ENCODE results near the gene MYMK.
A peak's percentile ranks its signal among the peaks of the same experiment; 100 is the strongest.

Gene MYMK

DNA sequence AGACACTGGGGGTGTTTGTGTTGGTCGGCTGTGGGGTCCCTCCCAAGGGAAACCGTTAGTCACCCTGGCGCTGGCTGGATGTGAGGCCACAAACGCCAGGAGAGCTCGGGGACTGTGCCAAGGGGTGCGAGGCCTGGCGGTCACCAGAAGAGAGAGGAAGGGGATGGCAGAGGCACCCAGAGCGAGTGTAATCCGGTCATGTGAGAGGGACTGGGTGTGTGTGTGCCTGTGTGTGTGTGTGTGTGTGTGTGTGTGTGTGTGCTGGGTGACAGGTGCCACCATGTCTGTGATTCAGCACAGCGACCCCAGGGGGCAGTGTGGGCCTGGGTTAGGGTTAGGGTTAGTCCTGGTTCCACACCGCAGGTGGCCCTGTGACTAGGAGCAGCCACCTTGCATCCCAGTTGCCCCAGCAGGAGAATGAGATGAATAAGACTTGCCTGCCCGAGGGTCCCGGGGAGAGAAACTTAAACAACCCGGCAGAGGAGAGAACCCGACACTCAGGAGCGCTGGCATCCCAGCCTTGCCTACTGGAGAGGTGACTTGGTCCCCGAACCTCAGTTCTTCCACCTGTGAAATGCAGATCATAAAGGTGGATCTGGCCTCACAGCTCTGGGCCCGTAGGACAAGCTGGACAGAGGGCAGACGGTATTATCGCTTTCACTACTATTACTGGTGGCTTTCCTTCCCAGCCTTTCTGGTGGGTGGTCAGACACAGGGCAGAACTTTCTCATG, 8.3 kb upstream of the MYMK start:
- Mint-ChIP-seq H3K27ac (no peak overlapping the region), H3K9me3 (no peaks in the 10 kb centered on the region), H3K4me3 (no peak overlapping the region), H3K36me3 (no peaks in the 10 kb centered on the region), H3K4me1 (peaks cover 6% of the 10 kb centered on the region)
- ATAC-seq: peak; percentile 40
- DNase-seq (ENCODE audit: low spot score in 2 of 2): peak; percentile 38 to 71

DNA sequence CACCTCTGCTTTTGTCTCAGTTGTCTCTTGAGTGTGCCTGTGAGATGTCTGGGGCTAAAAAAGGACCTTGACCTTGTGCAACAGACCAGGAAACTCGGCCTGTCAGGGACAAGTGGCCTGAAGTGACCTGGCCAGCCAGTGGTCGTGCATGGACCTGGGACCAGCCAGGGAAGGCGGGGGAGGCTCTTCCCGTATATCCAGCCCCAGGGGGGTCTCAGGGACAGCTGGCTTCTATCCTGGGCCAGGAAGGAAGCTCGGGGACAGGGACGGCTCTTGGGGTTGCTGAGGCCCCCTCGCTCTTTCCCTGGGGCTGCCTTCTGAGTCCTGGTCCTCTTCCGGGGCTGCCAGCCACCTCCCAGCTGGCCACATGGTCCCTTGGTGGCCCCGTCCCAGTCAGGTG, 6.5 kb upstream of the MYMK start:
- Mint-ChIP-seq H3K9me3 (no peaks in the 10 kb centered on the region), H3K4me1 (peaks cover 6% of the 10 kb centered on the region), H3K36me3 (no peaks in the 10 kb centered on the region), H3K27ac (no peak overlapping the region), H3K4me3 (no peak overlapping the region)
- no peak for DNase-seq (ENCODE audit: low spot score in 2 of 2)
- no peak for ATAC-seq

DNA sequence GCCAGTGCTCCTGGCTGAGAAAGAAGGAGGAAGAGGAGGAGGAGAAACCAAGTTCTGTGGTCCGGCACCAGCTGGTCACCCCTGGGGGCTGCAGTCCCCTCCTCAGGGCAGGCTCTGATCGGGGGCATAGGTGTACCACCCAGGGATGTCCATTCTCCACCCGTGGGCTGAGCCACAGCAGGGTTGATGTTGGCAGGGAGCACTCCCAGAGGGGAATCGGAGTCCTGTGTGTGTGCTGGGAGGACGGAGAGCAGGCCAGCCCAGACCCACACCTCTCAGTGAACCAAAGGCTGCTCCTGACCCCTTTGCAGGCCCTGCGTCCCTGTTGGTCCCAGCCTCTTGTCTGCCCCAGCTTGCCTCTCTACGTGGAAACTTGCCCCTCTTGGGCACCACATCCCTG, 5.1 kb upstream of the MYMK start:
- H3K4me1 Mint-ChIP-seq: peaks cover 6% of the 10 kb centered on the region
- H3K36me3 Mint-ChIP-seq: no peaks in the 10 kb centered on the region
- DNase-seq (ENCODE audit: low spot score in 2 of 2) (no peak), ATAC-seq (no peak)
- H3K27ac Mint-ChIP-seq: no peak overlapping the region
- no peaks in the 10 kb centered on the region for H3K9me3 Mint-ChIP-seq
- no peak overlapping the region for H3K4me3 Mint-ChIP-seq

DNA sequence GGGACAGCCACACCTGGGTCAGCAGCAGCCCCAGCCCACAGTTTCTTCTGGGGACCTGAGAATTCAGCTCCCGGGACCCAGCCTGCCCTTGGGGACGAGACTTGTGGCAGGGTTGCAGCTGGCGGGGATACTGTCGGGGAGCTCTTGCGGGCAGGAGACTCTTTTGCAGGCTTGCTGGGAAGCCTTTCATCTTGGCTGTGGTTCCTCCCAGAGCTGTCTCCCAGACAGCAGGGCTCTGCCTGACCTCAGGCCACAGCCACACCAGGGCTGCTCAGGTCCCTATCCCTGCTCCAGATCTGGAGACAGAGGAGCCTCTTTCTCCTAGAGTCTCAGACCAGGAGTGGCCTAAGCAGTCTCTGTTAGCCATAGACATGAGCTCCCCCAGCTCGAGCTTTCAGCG, 4.7 kb upstream of the MYMK start:
- Mint-ChIP-seq H3K36me3 (no peaks in the 10 kb centered on the region), H3K27ac (no peak overlapping the region), H3K4me1 (peaks cover 6% of the 10 kb centered on the region), H3K9me3 (no peaks in the 10 kb centered on the region), H3K4me3 (no peak overlapping the region)
- DNase-seq (ENCODE audit: low spot score in 2 of 2): no peak
- ATAC-seq: no peak

DNA sequence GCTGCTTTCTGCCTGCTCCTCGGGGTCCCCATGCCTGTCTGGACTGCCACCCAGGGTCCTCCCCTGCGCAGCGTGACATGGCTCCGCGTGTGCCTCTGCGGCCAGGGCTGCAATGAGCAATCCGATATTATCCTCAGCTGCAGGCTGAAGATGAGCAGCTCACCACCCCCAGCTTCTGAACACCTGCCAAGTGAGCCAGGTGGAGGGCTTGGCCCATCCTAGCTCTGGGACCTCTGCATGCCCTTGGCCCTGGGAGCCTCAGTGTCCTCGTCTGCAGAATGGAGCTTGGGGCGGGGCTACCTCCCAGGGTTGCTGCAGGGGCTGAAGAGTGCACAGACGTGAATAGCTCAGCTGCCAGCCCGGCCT, 4.1 kb upstream of the MYMK start:
- ATAC-seq: no peak
- Mint-ChIP-seq H3K9me3 (no peaks in the 10 kb centered on the region), H3K27ac (no peak overlapping the region), H3K36me3 (no peaks in the 10 kb centered on the region), H3K4me3 (no peak overlapping the region), H3K4me1 (peaks cover 6% of the 10 kb centered on the region)
- DNase-seq (ENCODE audit: low spot score in 2 of 2): no peak

DNA sequence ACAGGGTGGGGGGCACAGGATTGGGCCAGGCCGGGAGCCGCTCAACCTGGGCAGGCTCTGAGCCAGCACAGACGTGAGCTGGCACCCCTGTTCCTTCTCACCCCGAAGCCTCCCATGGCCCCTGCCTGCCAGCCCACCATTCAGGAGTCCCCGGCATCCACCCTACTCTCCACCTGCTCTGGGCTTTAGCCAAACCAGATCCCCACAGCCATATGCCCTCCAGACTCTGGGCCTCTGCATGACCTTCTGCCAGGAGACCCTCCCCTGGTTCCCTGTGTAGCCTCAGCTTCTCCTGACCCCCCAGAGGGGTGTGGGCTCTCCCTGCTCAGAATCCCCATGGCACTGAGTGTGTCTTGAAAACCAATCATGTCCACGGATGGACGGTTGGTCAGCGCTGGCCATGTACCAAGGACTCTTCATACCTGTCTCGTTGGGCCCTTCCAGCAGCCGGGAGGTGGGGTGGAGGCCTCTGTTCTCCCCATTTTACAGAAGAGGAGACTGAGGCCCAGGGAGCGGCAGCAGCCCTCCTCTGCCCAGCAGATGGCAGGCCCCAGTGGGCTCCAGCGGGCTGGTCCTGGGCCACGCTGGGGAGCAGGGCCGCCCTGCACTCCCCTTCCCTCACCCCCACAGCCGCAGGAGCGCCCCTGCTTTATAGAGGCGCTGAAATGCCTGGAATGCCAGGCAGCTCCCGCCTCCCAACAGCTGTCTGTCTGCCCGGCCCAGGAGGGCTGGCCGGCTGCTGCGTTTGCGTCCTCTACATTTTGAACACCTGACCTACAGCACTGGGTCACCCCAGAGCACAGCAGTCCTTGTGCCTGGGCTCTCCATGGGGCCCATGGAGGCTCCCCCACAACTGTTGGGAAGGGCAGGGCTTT, 3.5 kb upstream of the MYMK start:
- no peak overlapping the region for H3K4me3 Mint-ChIP-seq
- H3K4me1 Mint-ChIP-seq: peaks cover 6% of the 10 kb centered on the region
- DNase-seq (ENCODE audit: low spot score in 2 of 2) (no peak), ATAC-seq (no peak)
- no peak overlapping the region for H3K27ac Mint-ChIP-seq
- no peaks in the 10 kb centered on the region for H3K36me3 Mint-ChIP-seq
- H3K9me3 Mint-ChIP-seq: no peaks in the 10 kb centered on the region

DNA sequence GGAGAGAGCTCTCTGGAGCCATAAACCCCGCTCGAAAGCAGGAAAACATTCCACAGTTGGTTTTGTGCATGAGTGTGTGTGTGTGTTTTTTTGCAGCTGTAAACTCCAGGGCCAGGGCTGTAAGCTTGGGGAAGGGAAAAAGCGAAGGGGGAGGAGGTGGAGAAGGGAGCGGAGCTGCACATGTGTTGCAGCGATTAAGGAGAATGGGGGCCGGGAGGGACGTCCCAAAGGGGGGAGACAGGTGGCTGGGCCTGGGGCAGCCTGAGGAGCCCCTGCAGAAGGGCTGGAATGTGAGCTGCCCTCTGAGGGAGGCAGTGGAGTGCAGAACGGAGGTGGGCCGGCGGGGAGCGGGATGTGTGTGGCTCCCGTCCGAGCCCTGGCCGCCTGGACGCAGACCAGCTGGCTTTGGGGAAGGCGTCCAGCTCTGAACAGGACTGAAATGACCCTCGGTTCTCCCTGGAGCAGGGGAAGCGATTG, 2.7 kb upstream of the MYMK start:
- no peak for ATAC-seq
- DNase-seq (ENCODE audit: low spot score in 2 of 2): no peak
- Mint-ChIP-seq H3K36me3 (no peaks in the 10 kb centered on the region), H3K27ac (no peak overlapping the region), H3K4me3 (no peak overlapping the region), H3K4me1 (no peaks in the 10 kb centered on the region), H3K9me3 (no peaks in the 10 kb centered on the region)

DNA sequence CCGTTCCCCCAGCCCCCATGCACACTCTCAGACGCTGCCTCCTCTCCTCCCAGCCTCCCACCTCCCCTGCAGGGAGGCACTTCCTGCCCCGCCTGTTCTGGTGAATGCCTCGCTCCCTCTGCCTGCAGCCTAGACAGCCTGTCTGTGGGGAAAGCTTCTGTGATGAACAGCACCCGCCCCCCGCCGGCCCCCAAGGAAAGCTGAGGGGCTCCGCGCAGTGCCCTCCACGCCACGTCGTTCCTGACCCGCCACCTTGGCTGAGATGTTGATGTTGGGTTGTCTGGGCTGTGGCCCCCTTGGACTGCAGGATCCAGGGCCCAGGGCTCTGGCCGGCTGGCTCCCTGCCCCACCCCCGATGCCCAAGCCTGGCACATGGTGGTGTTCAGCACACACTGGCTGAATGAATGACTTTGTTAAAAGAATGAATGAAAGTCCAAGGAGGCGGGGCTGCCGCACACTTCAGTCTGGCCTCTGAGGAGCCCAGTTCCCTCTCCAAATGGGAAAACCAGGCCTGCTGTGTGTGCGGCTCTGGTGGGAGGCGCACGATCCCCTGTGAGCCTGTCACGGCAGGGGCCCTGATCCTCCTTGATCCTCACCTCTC, 2.1 kb upstream of the MYMK start:
- no peak for ATAC-seq
- Mint-ChIP-seq H3K36me3 (no peaks in the 10 kb centered on the region), H3K9me3 (no peaks in the 10 kb centered on the region), H3K27ac (no peak overlapping the region), H3K4me1 (no peaks in the 10 kb centered on the region), H3K4me3 (no peak overlapping the region)
- no peak for DNase-seq (ENCODE audit: low spot score in 2 of 2)

DNA sequence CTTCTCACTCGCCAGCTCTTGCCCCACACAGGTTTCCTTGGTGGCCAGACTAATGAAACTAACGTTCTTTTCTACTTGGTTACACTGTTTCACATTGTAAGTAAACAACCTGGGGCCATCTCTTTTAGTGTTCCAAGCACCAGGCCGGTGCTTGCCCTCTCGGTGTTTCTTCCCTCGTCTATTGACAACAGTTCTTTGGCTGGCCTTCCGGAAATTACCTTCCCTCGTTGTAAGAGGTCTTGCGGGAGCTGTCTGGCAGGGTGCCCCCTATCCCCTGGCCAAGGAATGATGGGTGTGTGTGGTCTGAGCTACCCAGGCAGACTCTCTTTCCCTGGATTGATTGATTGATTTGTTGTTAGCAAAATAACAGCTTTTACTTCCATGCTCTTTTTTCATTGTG, 918 bp upstream of the MYMK start:
- ATAC-seq (no peak), DNase-seq (ENCODE audit: low spot score in 2 of 2) (no peak)
- no peak overlapping the region for H3K4me3 Mint-ChIP-seq
- no peaks in the 10 kb centered on the region for H3K36me3 Mint-ChIP-seq
- no peak overlapping the region for H3K27ac Mint-ChIP-seq
- H3K9me3 Mint-ChIP-seq: no peaks in the 10 kb centered on the region
- no peaks in the 10 kb centered on the region for H3K4me1 Mint-ChIP-seq

DNA sequence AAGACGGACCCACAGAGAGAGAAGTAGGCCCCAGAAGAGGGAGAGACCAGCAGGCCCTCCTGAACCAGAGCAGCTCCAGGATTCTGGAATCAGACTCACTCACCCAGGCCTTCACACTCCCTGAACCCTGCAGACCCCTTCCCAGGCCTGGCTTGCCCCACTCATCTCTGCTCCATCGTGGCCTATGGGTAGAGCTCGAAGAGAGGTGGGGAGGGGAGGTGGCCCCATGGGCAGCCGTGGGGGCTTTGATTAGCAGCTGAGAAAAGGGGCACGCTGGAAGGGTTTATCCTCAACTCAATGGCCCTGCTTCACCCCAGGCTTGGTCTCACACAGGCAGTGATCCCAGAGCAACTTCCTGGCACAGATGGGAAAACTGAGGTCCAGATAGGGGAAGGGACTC, 613 bp downstream of the MYMK start:
- Mint-ChIP-seq H3K9me3 (no peaks in the 10 kb centered on the region), H3K27ac (no peak overlapping the region), H3K4me3 (no peak overlapping the region), H3K36me3 (no peaks in the 10 kb centered on the region), H3K4me1 (no peaks in the 10 kb centered on the region)
- ATAC-seq: no peak
- DNase-seq (ENCODE audit: low spot score in 2 of 2): no peak

DNA sequence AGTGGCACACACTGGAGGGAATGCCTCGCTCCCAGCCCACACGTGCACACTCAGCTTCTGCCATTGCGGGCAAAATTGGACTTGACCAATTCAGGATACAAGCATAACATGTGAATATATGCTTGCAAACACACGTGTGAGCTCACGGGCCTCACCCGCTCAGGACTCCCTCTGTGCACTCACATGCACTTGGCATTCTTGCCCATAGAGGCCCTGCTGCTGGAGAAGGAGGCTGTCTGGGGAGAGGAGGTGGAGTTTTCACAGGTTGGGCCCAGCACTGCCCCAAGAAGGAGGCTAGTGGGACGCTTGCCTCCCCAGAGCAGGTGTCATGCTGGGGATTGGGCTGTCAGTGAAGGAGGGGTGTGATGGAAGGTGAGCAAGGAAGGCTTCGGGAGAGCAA, 1.7 kb downstream of the MYMK start:
- H3K36me3 Mint-ChIP-seq: no peaks in the 10 kb centered on the region
- DNase-seq (ENCODE audit: low spot score in 2 of 2): no peak
- ATAC-seq: no peak
- no peaks in the 10 kb centered on the region for H3K9me3 Mint-ChIP-seq
- no peaks in the 10 kb centered on the region for H3K4me1 Mint-ChIP-seq
- H3K4me3 Mint-ChIP-seq: no peak overlapping the region
- H3K27ac Mint-ChIP-seq: no peak overlapping the region

DNA sequence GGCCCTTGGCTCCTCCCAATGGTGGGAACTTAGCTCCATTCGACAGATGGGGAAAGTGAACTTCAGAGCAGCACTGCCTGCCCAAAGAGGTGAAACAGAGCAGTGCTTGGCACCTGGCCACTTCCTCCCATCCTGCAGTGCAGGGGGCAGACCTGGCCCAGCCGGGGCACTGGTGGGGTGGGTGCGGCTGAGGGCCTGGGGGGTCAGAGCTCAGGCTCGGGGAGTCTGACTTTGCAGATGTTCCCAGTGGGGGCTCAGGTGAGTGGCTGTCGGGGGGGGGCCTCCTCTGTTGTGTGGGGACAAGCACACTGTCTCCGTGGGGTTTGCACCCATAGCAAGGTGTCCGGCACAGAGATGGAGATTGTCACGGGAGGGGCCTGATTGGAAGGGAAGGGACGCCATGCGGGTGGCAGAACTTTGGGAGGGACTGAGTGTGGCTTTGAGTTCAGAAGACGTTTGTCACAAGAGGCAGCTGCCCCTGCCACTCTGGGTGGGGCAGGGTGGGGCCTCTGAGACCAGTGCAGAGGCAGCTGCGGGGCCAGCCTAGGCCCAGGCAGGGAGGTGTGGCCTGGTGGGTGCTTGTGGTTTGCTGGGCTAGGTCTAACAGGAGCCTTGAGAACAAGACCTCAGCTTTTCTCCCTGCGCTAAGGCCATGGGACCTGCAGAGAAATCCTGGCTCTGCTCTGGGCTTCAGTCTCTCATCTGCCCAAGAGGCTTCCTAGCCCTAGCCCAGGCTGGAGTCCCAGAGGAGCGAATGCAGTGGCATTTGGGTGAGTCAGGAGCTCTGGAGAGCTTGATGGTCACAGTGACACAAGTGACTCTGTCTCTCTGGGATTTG, 2.5 kb downstream of the MYMK start:
- Mint-ChIP-seq H3K4me1 (no peaks in the 10 kb centered on the region), H3K36me3 (no peaks in the 10 kb centered on the region), H3K9me3 (no peaks in the 10 kb centered on the region), H3K4me3 (no peak overlapping the region), H3K27ac (no peak overlapping the region)
- no peak for ATAC-seq
- no peak for DNase-seq (ENCODE audit: low spot score in 2 of 2)

DNA sequence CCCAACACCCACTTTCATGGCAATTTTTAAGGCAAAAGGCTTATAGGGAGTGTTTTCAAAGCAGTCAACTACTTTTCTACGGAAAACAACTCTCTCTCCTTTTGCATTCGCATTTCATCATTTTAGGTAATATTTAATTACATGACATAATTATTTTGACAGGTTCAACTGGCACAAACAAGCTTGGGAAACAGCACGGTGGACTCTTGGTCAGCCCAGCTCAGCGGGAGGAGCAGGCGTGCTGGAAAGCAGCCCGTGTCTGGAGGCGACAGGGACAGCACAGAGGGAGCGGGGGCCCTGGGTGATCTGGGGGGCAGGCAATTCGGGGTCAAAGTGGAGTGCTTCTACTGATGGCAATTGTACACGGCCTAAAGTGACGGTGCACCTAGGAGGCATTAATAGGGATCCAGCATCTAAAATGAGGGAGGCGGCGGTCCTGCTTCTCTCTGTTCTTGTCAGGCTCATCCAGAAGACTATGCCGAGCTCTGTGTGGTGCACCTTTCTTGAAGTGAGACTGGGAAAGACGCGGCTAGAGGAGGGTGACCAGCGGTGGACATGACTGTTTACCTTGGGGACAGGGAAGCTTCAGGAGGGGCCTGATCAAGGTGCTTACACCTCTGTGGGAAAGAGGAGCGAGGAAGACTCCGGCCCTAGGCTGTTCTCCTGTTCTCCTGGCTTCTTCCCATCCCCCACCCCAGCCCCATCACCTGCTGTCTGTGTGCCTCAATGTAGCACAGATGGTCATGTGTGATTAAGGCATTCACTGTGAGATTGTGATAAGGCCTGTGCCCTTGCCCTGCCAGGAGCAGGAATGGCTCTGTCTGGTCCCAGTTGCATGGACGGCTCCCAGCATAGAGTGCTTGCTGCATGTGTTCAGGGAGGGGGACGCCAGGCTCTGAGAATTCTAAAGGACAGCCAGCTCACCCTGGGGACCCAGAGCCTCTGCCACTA, 3.4 kb downstream of the MYMK start:
- Mint-ChIP-seq H3K4me3 (no peak overlapping the region), H3K27ac (no peak overlapping the region), H3K36me3 (no peaks in the 10 kb centered on the region), H3K4me1 (no peaks in the 10 kb centered on the region), H3K9me3 (no peaks in the 10 kb centered on the region)
- no peak for ATAC-seq
- DNase-seq (ENCODE audit: low spot score in 2 of 2): no peak

DNA sequence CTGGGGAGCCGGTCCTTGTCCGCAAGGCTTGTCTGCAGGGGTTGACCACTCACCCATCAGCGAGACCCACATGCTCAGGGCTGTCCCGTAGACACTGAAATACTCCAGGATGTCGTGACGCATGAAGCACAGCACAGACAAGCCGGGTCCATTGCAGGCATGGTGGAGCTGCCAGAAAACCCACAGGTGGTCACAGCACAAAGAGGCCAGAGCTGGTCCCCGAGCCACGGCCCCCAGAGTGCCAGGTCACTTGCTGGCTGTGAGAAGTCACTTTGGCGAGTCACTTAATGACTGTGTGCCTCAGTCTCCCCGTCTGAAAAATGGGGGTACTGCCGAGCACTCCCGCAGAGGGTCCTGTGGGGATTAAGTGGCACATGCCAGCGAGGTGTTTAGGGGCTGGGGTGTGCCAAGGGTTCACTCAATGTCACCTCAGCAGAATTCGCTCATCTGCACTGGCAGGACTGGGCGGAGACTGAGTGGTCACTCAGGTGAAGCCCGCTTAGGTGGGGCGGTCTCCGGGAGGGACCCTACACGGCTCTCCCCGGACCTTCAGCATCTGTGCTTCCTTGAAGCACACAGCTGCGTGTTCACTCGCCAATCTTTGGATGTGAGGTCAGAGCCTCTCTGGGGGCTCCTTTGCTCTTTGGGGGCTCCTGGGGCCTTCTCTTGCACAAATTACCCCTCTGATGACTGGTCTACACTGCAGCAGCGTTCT, 4.5 kb downstream of the MYMK start:
- DNase-seq (ENCODE audit: low spot score in 2 of 2) (no peak), ATAC-seq (no peak)
- no peaks in the 10 kb centered on the region for H3K4me1 Mint-ChIP-seq
- no peaks in the 10 kb centered on the region for H3K9me3 Mint-ChIP-seq
- H3K36me3 Mint-ChIP-seq: no peaks in the 10 kb centered on the region
- H3K4me3 Mint-ChIP-seq: no peak overlapping the region
- no peak overlapping the region for H3K27ac Mint-ChIP-seq

Data from stimulated activated effector memory CD8-positive, alpha-beta T cell treated with anti-CD3 and anti-CD28 coated beads, Interleukin-12 subunit alpha, Interleukin-12 subunit beta, amount 100 ng/mL, for 72 hours (primary cell).